Spleen (tissue), 11 donors: ENCODE data around the gene MIB1. TPM values are rescaled to one million over a fixed set of nuclear protein-coding genes. Genes with fewer than 3 reads are reported as not detected.

Experiments
- DNase-seq: peaks from one replicate; pipeline ENCODE4 v3.0.0-alpha.2; 2020
- H3K27ac ChIP-seq, 8 donors: fragments of 200-600 bp; sonication (generic) in 7 of 8; 1 replicate in 4 of 8; 2 replicates in 4 of 8; pipeline versions ENCODE4 v1.5.0 to v1.8.0; 2016 to 2021; ENCODE audit warnings: inconsistent platforms in 4 of 8, mild to moderate bottlenecking in 4 of 8, moderate library complexity in 1 of 8
- H3K27me3 ChIP-seq, 7 donors: fragments of 200-600 bp; sonication (generic) in 6 of 7; replicated peaks in 1 of 7; 1 replicate in 4 of 7; 2 replicates in 3 of 7; pipeline versions ENCODE4 v1.5.0 to v1.8.0; 2016 to 2021; ENCODE audit warnings: inconsistent platforms in 3 of 7, mild to moderate bottlenecking in 1 of 7
- H3K36me3 ChIP-seq, 6 donors: fragments of 200-600 bp; sonication (generic) in 5 of 6; 1 replicate in 4 of 6; 2 replicates in 2 of 6; pipeline versions ENCODE4 v1.5.0 to v1.8.0; 2016 to 2021; ENCODE audit warnings: inconsistent platforms in 2 of 6
- H3K4me1 ChIP-seq, 6 donors: fragments of 200-600 bp; sonication (generic) in 5 of 6; 1 replicate in 3 of 6; 2 replicates in 3 of 6; pipeline versions ENCODE4 v1.5.0 to v1.8.0; 2016 to 2021; ENCODE audit warnings: inconsistent platforms in 3 of 6
- H3K4me3 ChIP-seq, 8 donors: fragments of 200-600 bp; sonication (generic) in 7 of 8; 1 replicate in 4 of 8; 2 replicates in 4 of 8; pipeline versions ENCODE4 v1.5.0 to v1.8.0; 2016 to 2021; ENCODE audit warnings: inconsistent platforms in 4 of 8, mild to moderate bottlenecking in 4 of 8, moderate library complexity in 2 of 8
- H3K9me3 ChIP-seq, 8 donors: fragments of 200-600 bp; sonication (generic) in 7 of 8; 1 replicate in 4 of 8; 2 replicates in 4 of 8; pipeline versions ENCODE4 v1.5.0 to v1.8.0; 2016 to 2021; ENCODE audit warnings: inconsistent platforms in 4 of 8
- CTCF ChIP-seq, 11 experiments: fragments of 200-600 bp in 7 of 11; fragments of 450-650 bp in 4 of 11; sonication (generic) in 4 of 11; IDR thresholded peaks in 8 of 11; conservative IDR thresholded peaks in 3 of 11; 1 replicate in 7 of 11; 2 replicates in 4 of 11; pipeline versions ENCODE4 v1.4.0 to v1.8.0; 2016 to 2021; ENCODE audit warnings: antibody characterized with exemption in 11 of 11, inconsistent platforms in 4 of 11, mild to moderate bottlenecking in 1 of 11
- POLR2A ChIP-seq, 3 donors: fragments of 450-650 bp; IDR thresholded peaks; one replicate each; pipeline ENCODE4 v1.5.1; 2017; ENCODE audit warnings: antibody characterized with exemption in 3 of 3, mild to moderate bottlenecking in 1 of 3
- POLR2AphosphoS5 ChIP-seq, 3 donors: sonication (generic); formaldehyde crosslinking; IDR thresholded peaks; one replicate each; pipeline ENCODE4 v1.5.1; 2017; ENCODE audit warnings: antibody characterized with exemption in 3 of 3
- WGBS, 5 donors: extraction: QIAGEN DNeasy Blood & Tissue Kit in 3 of 5; methylation state at CpG; one replicate each; pipeline versions ENCODE4 v1.1.5 to v1.1.7; 2013 to 2018; 5-methylcytosine and 5-hydroxymethylcytosine counted together
- intact Hi-C: fragments of 100-400 bp; cut with DNase I; formaldehyde crosslinking; loops from one replicate; pipeline ENCODE4 v1.15.0; 2023; ENCODE audit warnings: low total_unique reads
- polyA plus RNA-seq, 3 donors: library from polyadenylated mRNA; stranded (reverse); fragments of 200-250 nt; gene quantifications; one replicate each; pipeline ENCODE4 v1.2.1, GENCODE V29; 2013
- total RNA-seq, 7 donors: library from RNA; depleted of rRNA in 3 of 7; stranded (reverse); fragments of >200 nt in 3 of 7; fragmentation: NEBNext Ultra II Directional in 4 of 7; extraction: Animal tissue kit (Norgen Biotek cat#: 25700) in 4 of 7; gene quantifications; one replicate each; pipeline versions ENCODE4 v1.1.0 to v1.2.1, GENCODE V29; 2016 to 2021
- donor health status: healthy with polysubstance abuse.
- donor health status: DM: no; HTN: no; CAD: no; lungs with moderate emphysema.
- donor health status: DM: no; HTN: no; CAD: no.
- donor health status: Bipolar disorder and iron deficiency.
- donor health status: healthy.
- donor health status: DM: no; HTN: no; CAD: no.
- donor health status: DM: yes; HTN: yes; CAD: no.

The MIB1 gene
- total and polyA plus RNA-seq, 10 donors, result 2.7 to 33.3 (median 27.3) TPM

GRCh38 chr18:21865043-21865442, 124.5 kb downstream of the MIB1 start:
- TF ChIP-seq CTCF (IDR thresholded peaks at IDR 0.05 in 8 of 11, conservative IDR thresholded peaks at IDR 0.05 in 3 of 11) (no peak), POLR2AphosphoS5 (IDR thresholded peaks at IDR 0.05) (no peak), POLR2A (IDR thresholded peaks at IDR 0.05) (no peak)
- DNase-seq, result no peak
- Histone ChIP-seq H3K4me1 (no peaks in the 10 kb centered on the region), H3K27me3 (no peaks in the 10 kb centered on the region), H3K36me3 (peaks cover 2 to 70% (median 13%) of the 10 kb centered on the region in 6 donors), H3K4me3 (no peak overlapping the region), H3K9me3 (no peaks in the 10 kb centered on the region), H3K27ac (no peak overlapping the region)
- 76 to 92% (median 83%) methylated on average over 2 of the region's 2 CpGs for WGBS, 5 donors
- intact Hi-C loops, result no loop called here

GRCh38 chr18:21868770-21869169, 128.2 kb downstream of the MIB1 start:
- Histone ChIP-seq H3K36me3 (peaks cover 0 to 35% (median 1%) of the 10 kb centered on the region in 6 donors), H3K4me1 (no peaks in the 10 kb centered on the region), H3K9me3 (peaks cover 0 to 4% (median 0%) of the 10 kb centered on the region in 8 donors), H3K27me3 (no peaks in the 10 kb centered on the region), H3K27ac (no peak overlapping the region), H3K4me3 (no peak overlapping the region)
- intact Hi-C loops, result no loop called here
- TF ChIP-seq POLR2AphosphoS5 (IDR thresholded peaks at IDR 0.05) (no peak), POLR2A (IDR thresholded peaks at IDR 0.05) (no peak), CTCF (IDR thresholded peaks at IDR 0.05 in 8 of 11, conservative IDR thresholded peaks at IDR 0.05 in 3 of 11) (no peak)
- 86 to 91% (median 88%) methylated on average over 4 of the region's 4 CpGs for WGBS, 5 donors
- DNase-seq, result no peak

GRCh38 chr18:21889570-21889969, 149.0 kb downstream of the MIB1 start:
- Histone ChIP-seq H3K9me3 (peaks cover 0 to 15% (median 2%) of the 10 kb centered on the region in 8 donors), H3K4me3 (no peak overlapping the region), H3K4me1 (no peaks in the 10 kb centered on the region), H3K36me3 (no peaks in the 10 kb centered on the region), H3K27ac (no peak overlapping the region), H3K27me3 (no peaks in the 10 kb centered on the region)
- WGBS, 5 donors, result 55 to 74% (median 70%) methylated on average over 1 of the region's 1 CpG
- no peak for DNase-seq
- TF ChIP-seq POLR2A (IDR thresholded peaks at IDR 0.05), result no peak
- TF ChIP-seq POLR2AphosphoS5 (IDR thresholded peaks at IDR 0.05), result no peak
- TF ChIP-seq CTCF (IDR thresholded peaks at IDR 0.05 in 8 of 11, conservative IDR thresholded peaks at IDR 0.05 in 3 of 11), result no peak
- intact Hi-C loops, result no loop called here

- TF ChIP-seq CTCF (IDR thresholded peaks at IDR 0.05 in 8 of 11, conservative IDR thresholded peaks at IDR 0.05 in 3 of 11) (no peak), POLR2A (IDR thresholded peaks at IDR 0.05) (no peak), POLR2AphosphoS5 (IDR thresholded peaks at IDR 0.05) (no peak)
- Histone ChIP-seq H3K27me3 (peaks cover 0 to 7% (median 0%) of the 10 kb centered on the region in 7 donors), H3K27ac (no peak overlapping the region), H3K4me1 (peaks cover 0 to 12% (median 6%) of the 10 kb centered on the region in 6 donors), H3K36me3 (no peaks in the 10 kb centered on the region), H3K9me3 (peaks cover 0 to 4% (median 0%) of the 10 kb centered on the region in 8 donors), H3K4me3 (no peak overlapping the region)
- intact Hi-C loops, result no loop called here
- no peak for DNase-seq
- WGBS, 5 donors, result 61 to 76% (median 66%) methylated on average over 5 of the region's 5 CpGs
Measured at GRCh38 chr18:21894619-21895367, 154.2 kb downstream of the MIB1 start.
